GM18511 (cell line): ENCODE measurements around the gene EIF2B1.
A peak's percentile ranks its signal among the peaks of the same experiment; 100 is the strongest.

Experiments
- ATAC-seq: cut with Tn5 transposase; IDR thresholded peaks from one replicate; pipeline ENCODE4 v1.9.1; 2021; ENCODE audit warnings: mild to moderate bottlenecking, moderate library complexity; ENCODE audit not compliant: unreplicated experiment

The EIF2B1 gene

GRCh38 chr12:123633379-123634141 lies at the start of gene EIF2B1, which contains the start of gene GTF2H3:
EIF2B1 (minus strand) TSS chr12:123633686; CDS start chr12:123633557, 129 bp downstream.
GTF2H3 (plus strand) TSS chr12:123633829; CDS start chr12:123633860, 31 bp downstream.
- peak; percentile 96 for ATAC-seq

- no peak for ATAC-seq
Measured at GRCh38 chr12:123681605-123682004, 48.1 kb upstream of the EIF2B1 start.

DNA sequence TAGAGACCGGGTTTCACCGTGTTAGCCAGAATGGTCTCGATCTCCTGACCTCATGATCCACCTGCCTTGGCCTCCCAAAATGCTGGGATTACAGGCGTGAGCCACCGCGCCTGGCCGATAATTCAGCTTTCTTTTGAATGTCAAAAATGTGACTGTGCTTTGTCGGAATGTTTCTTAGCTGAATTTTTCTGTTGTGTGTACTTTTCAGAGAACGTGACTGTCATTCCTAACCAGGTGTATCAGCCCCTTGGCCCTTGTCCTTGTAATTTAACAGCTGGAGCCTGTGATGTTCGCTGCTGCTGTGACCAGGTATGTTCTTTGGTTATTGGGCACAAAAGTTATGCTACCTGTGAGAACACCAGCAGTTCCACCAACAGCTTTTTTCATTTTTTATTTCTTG lies 45.5 kb upstream of the EIF2B1 start:
- ATAC-seq, result no peak

DNA sequence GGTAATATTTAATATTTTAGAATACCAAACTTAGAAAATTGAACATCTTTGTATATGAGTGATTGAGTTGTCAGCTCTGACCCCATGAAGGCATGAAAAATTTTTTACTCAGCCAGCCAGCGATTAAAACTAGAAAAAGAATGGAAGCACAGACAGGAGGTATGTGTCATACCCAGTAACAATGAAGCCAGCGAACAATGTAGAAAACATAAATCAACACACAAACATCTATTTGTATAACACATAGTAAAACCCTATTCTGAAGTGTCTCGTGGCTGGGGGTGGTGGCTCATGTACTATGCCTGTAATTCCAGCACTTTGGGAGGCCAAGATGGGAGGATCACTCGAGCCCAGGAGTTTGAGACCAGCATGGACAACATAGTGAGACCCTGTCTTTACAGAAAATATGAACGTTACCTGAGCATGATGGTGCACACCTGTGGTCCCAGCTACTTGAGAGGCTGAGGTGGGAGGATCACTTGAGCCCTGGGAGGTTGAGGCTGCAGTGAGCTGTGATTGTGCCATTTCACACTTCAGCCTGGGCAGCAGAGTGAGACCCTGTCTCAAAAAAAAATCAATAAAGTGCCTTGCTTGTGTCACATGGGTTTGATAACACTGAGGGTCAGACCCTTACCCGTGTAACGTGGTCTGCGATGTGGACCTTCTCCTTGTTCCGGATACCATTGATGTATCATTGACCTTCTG lies 43.3 kb upstream of the EIF2B1 start:
- no peak for ATAC-seq

DNA sequence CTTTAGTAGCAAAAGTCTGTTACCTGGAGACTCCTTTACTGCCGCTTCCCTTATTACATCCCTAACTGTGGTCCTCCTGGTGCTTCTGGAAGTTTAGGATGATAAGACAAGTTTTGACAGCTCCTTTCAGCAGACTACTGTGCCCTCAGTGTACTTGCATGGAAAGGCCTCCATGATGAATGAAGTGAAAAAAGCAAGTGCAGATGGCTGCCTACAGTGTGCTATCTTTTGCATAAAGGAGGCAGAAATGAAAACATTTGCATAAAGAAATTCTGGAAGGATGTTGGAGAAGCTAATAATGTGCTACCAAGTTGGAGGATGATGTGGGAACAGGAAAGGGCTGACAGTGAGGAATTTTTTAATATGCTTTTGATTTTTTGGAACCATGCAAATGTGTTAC lies 42.0 kb upstream of the EIF2B1 start:
- ATAC-seq, result no peak

DNA sequence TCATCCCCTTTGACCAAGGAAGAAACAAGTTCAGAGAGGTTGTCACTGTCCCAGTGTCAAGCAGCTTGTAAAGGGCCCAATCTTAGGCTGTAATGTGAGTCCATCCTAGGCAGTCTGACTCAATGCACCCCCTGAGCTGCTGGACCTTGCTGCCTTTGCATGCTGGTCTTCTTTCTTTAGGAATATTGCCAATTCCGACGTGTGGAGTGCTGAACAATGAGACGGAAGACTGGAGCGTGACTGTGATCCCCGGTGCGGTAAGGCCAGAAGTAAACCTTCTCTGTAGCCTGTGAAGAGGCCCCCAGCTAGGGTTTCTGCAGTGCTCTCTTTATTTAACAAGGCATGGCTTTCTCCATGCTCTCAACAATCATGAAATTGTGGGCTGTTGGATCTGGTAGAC lies 38.4 kb upstream of the EIF2B1 start:
- no peak for ATAC-seq

GRCh38 chr12:123670882-123671728 lies 37.6 kb upstream of the EIF2B1 start, which contains the start of gene TCTN2:
TCTN2 (plus strand) TSS chr12:123671113; CDS start chr12:123671241, 128 bp downstream.
- ATAC-seq, result peak; percentile 99

- ATAC-seq, result no peak
Measured at GRCh38 chr12:123667771-123668170, 34.3 kb upstream of the EIF2B1 start.

GRCh38 chr12:123659996-123660727 lies 26.7 kb upstream of the EIF2B1 start:
- no peak for ATAC-seq

DNA sequence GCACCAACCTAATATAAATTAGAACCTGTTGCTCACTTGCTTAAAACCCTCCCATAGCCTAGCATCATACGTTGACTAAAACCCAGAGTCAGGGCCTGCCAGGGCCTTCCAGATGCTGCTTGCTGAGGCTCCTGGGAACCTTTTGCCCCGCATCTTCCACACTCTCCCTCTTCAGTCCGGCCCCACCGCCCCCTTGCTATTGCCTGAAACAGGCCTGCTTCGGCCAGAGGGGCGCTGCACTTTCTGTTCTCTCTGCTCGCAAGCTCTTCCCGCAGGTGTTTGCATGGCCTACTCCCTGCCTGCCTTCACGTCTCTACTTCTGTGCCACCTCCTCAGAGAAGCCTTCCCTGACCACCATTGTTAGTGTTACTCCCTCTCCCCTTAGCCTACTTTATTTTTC lies 23.7 kb upstream of the EIF2B1 start:
- no peak for ATAC-seq

GRCh38 chr12:123656392-123656791 lies 22.9 kb upstream of the EIF2B1 start:
- ATAC-seq, result no peak

DNA sequence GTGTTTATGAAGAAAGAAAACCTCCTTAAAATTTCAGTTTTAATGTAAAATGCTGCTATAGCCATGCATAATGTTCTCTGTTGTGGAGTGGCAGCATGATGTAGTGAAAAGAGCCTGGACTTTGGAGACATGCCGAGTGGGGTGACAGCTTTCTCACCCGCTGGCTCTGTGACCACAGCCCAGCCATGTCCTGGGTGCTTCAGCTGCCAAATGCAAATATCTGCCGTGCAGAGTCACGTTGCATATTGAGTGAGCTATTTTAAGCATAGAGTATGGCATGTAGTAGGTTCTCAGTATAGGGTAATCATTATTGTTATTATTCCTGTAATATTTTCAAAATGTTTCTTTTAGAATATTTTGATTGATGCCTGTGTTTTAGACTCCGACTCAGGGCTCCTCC lies 21.9 kb upstream of the EIF2B1 start:
- peak; percentile 97 for ATAC-seq

- ATAC-seq, result no peak
Measured at GRCh38 chr12:123654129-123654701, 20.7 kb upstream of the EIF2B1 start.

DNA sequence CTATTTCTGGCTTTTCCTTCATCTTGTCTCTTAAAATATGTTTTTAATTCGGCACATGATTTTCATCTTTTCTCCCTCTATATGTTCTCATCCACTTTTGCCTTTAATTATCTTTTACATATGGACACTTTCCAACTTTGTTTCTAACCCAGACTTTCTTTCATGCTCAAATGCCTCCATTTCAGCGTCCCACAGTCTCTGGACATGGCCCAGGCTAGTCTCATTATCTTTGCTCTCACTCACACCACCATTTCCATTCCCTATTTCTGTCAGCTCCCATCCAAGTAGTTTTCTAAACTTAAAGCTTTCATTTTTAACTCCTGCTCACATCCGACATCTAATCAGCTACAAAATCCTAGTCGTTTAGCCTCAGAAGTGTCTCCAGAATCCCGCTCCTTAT lies 14.9 kb upstream of the EIF2B1 start:
- no peak for ATAC-seq

DNA sequence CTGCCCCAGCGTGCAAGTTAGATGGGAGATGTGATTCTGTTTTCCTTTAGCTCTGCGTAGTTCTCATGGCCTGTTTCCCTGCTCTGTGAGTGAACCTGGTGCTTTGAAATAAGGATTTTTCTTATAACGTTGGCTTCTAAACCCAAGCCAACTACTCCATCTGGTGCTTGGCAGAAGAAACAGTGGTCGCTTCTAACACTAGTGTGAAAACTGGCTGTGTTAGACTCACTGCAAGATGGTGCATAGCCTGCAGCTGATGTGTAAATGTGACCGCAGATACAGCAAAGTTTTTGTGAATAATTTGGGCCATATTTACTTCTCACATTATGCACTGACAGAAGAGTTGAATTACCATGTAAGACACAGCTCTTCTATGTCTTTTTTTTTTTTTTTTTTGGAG lies 12.4 kb upstream of the EIF2B1 start:
- ATAC-seq, result no peak

DNA sequence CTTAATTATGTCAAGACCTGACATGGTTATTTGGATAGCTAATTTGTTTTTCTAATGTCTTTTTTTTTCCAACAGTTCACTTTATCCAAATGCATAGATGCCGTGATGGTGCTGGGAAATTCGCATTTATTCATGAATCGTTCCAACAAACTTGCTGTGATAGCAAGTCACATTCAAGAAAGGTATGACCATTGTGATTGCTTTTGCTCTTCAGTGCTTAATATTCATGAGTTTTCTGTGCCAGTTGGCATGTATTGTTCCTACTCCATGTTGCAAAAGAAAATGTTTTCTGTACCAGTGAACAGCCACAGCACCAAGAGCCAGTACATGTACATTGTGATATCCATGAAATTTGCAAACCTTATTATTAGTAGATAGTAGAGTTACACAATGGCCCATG lies 11.9 kb upstream of the EIF2B1 start:
- no peak for ATAC-seq

- ATAC-seq, result no peak
Measured at GRCh38 chr12:123643911-123644310, 10.4 kb upstream of the EIF2B1 start.

GRCh38 chr12:123634142-123634561 lies 666 bp upstream of the EIF2B1 start:
- ATAC-seq, result no peak

DNA sequence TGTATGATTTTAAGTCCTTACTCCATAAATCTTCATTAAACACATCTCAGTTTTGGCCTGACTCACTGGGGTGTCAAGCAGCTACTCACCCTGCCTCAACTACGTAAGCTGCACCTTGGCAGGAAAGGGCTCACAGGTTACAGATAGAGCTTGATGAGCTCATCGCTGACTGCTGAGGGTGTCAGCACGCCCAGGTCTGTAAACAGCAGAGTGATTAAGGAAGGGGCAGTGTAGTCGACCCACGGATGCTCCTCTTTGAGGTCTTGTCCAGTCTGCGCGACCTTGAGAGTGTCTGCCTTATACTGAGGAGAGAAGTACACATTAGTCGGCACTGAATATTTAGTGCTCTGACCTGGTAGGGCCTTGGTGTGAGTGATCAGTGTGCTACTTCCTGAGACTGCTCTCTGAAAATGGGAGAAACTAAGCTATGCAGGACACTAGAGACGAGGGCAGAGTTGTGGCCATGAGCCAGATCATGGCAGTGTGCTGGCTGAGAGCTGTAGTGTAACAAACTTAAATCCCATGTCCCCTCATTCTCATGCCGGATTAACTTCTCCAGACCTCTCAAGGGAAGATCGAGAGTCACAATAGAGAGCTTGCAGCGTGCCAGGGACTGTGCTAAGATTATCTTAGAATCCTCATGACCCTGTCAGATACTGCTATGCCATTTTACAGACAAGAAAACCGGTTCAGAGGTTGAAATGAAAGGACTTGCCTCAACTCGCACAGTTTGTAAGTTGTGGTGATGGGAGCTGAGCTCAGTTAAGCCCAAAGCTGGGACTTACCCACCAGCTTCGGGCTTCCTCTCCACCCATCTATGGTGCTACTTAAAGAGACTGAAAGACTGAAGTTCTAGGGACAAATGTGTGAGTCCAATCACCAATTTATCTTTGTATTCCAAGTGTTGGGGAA lies 11.6 kb downstream of the EIF2B1 start:
- ATAC-seq, result no peak
